Prostate gland (tissue), 2 donors: ENCODE results near the gene SGCA. TPM values are rescaled to one million over a fixed set of nuclear protein-coding genes. Genes with fewer than 3 reads are reported as not detected.

ENCODE experiments used
- DNase-seq: peaks from one replicate; pipeline ENCODE4 v3.0.0-alpha.2; 2019; ENCODE audit warnings: low spot score
- H3K27ac ChIP-seq, 2 donors: fragments of 200-600 bp; sonication (generic); 2 replicates each; pipeline ENCODE4 v1.5.1; 2017 to 2019
- H3K27me3 ChIP-seq: fragments of 200-600 bp; sonication (generic); replicated peaks from 2 replicates; pipeline ENCODE4 v1.5.1; 2019; ENCODE audit not compliant: insufficient read depth
- H3K36me3 ChIP-seq, 2 donors: fragments of 200-600 bp; sonication (generic); 1 replicate in 1 of 2; 2 replicates in 1 of 2; pipeline versions ENCODE4 v1.5.1 to v1.8.1; 2017 to 2019
- H3K4me1 ChIP-seq: fragments of 200-600 bp; sonication (generic); replicated peaks from 2 replicates; pipeline ENCODE4 v1.5.1; 2019
- H3K4me3 ChIP-seq, 2 donors: fragments of 200-600 bp; sonication (generic); 2 replicates each; pipeline ENCODE4 v1.5.1; 2017 to 2019
- H3K9me3 ChIP-seq: fragments of 200-600 bp; sonication (generic); 2 replicates; pipeline ENCODE4 v1.5.1; 2017
- POLR2A ChIP-seq: fragments of 450-650 bp; IDR thresholded peaks from one replicate; pipeline ENCODE4 v1.6.1; 2016; ENCODE audit warnings: antibody characterized with exemption, mild to moderate bottlenecking
- POLR2AphosphoS5 ChIP-seq: sonication (generic); formaldehyde crosslinking; IDR thresholded peaks from one replicate; pipeline ENCODE4 v1.6.1; 2017; ENCODE audit warnings: antibody characterized with exemption
- WGBS: methylation state at CpG from one replicate; pipeline ENCODE4 v1.1.5; 2018; 5-methylcytosine and 5-hydroxymethylcytosine counted together
- intact Hi-C: fragments of 100-400 bp; cut with DNase I; formaldehyde crosslinking; loops from one replicate; pipeline ENCODE4 v1.14.2; 2022
- total RNA-seq, 2 donors: library from RNA; depleted of rRNA; stranded (reverse); fragments of >200 nt; gene quantifications; one replicate each; pipeline ENCODE4 v1.1.0, GENCODE V29; 2016
- TF ChIP-seq, protein P1 (sequence below), 4 experiments: fragments of 200-600 bp in 2 of 4; fragments of 450-650 bp in 2 of 4; sonication (generic) in 2 of 4; IDR thresholded peaks; 1 replicate in 3 of 4; 2 replicates in 1 of 4; pipeline ENCODE4 v1.5.1; 2016 to 2019; ENCODE audit warnings: antibody characterized with exemption in 4 of 4, mild to moderate bottlenecking in 2 of 4, moderate library complexity in 2 of 4

The SGCA gene
- total RNA-seq, 2 donors from 2014 or later = 13.9 to 19.4 TPM

GRCh38 chr17:50134206-50135110 is 31.3 kb upstream of the SGCA start:
- H3K36me3 ChIP-seq = peaks cover 7 to 26% of the 10 kb centered on the region in 2 donors
- DNase-seq = no peak
- no peaks in the 10 kb centered on the region for H3K27me3 ChIP-seq
- TF ChIP-seq, protein P1, sequence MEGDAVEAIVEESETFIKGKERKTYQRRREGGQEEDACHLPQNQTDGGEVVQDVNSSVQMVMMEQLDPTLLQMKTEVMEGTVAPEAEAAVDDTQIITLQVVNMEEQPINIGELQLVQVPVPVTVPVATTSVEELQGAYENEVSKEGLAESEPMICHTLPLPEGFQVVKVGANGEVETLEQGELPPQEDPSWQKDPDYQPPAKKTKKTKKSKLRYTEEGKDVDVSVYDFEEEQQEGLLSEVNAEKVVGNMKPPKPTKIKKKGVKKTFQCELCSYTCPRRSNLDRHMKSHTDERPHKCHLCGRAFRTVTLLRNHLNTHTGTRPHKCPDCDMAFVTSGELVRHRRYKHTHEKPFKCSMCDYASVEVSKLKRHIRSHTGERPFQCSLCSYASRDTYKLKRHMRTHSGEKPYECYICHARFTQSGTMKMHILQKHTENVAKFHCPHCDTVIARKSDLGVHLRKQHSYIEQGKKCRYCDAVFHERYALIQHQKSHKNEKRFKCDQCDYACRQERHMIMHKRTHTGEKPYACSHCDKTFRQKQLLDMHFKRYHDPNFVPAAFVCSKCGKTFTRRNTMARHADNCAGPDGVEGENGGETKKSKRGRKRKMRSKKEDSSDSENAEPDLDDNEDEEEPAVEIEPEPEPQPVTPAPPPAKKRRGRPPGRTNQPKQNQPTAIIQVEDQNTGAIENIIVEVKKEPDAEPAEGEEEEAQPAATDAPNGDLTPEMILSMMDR (IDR thresholded peaks at IDR 0.05) = no peak
- TF ChIP-seq POLR2AphosphoS5 (no peak), POLR2A (no peak)
- H3K27ac ChIP-seq = no peak overlapping the region
- H3K9me3 ChIP-seq = no peaks in the 10 kb centered on the region
- no peak overlapping the region for H3K4me3 ChIP-seq
- 65% methylated on average over 16 of the region's 16 CpGs for WGBS
- no peaks in the 10 kb centered on the region for H3K4me1 ChIP-seq
- intact Hi-C loops = no loop called here

DNA sequence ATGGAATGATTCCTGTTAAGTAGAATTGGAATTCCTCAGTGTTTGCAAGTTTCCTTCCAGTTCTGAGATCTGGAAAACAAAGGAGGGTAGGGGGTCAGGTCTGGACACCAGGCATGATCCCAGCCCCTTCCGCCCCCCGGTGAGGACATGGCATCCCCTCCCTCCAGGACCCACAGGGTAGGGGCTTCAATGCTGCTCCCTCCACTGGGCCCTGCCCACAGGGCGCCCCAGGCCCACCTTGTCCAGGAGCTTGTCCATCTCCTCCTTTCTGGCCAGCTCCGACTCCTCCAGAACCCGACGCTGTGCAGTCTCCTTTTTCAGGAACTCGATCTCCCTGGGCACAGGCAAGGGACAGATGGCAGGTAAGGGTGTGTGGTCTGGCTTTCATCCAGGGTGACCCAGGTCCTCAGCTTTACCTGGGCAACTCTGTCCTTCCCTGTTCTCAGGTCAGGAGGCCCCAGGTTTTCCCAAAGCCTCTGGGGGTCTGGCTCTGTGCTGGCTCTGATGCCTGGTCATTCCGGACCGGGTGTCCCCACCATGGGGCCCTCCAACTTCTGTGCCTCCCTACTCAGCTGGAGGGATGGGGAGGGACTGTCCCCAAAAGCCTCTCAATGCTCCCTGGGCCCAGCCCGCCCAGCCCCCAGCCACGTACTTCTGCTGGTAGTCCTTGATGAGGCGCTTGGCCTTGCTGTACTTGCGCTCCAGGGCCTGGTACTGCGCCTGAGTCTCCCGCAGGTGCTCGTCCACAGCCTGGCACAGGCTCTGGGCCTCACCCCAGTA is 30.3 kb upstream of the SGCA start:
- intact Hi-C loops = no loop called here
- TF ChIP-seq, protein P1 (IDR thresholded peaks at IDR 0.05) = no peak
- no peak for TF ChIP-seq POLR2AphosphoS5
- Histone ChIP-seq H3K27ac (no peak overlapping the region), H3K27me3 (no peaks in the 10 kb centered on the region), H3K4me3 (no peak overlapping the region), H3K4me1 (no peaks in the 10 kb centered on the region), H3K9me3 (no peaks in the 10 kb centered on the region), H3K36me3 (peaks cover 7 to 28% of the 10 kb centered on the region in 2 donors)
- WGBS = 78% methylated on average over 16 of the region's 16 CpGs
- no peak for DNase-seq

DNA sequence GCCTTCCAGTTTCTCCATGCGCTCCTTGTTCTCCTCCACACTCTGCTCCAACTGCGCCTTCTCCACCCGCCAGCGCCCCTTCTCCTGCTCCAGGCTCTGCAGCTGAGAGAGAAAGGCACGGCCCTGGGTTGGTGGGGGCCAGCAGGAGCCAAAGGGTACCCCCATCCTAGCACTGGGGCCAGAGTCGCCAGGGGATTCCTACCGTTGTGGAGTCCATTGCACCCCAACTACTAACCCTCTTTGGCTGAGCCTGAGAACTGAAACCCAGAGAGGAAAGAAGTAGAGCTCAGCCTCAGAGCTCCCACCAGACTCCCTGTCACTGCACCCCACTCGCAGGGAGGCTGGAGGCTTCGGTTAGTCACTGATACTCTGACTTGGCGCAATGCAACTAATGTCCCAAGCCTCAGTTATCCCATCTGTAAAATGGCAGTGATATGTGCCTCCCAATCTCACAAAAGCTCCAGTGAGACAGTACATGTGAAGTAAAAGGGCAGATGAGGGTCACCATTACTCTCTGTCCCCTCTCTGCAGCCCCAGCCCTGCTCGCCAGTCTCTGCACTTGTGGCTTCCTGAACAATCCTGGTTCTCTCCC is 29.6 kb upstream of the SGCA start:
- WGBS = 91% methylated on average over 11 of the region's 11 CpGs
- H3K4me1 ChIP-seq = no peaks in the 10 kb centered on the region
- TF ChIP-seq, protein P1 (IDR thresholded peaks at IDR 0.05) = no peak
- TF ChIP-seq POLR2A (no peak), POLR2AphosphoS5 (no peak)
- H3K4me3 ChIP-seq = no peak overlapping the region
- no peaks in the 10 kb centered on the region for H3K27me3 ChIP-seq
- DNase-seq = no peak
- peaks cover 7 to 28% of the 10 kb centered on the region in 2 donors for H3K36me3 ChIP-seq
- no peak overlapping the region for H3K27ac ChIP-seq
- intact Hi-C loops = no loop called here
- no peaks in the 10 kb centered on the region for H3K9me3 ChIP-seq

DNA sequence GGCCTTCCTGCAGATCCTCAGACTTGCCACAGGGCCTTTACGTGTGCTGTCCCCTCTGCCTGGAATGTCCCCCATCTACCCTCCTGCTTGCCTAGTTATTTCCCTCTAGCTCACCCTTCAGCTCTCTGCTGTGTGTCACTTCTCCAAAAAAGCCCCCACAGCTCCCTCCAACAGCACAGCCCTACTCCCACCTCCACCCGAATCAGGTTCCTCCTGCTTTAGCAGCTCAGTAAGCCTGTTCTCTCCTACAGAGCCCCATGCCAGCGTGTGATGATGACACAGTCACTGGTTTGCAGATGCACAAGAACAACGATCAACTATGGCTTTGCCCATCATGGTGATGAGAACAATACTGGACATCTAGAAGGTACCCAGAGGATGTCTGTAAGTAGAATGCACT is 28.8 kb upstream of the SGCA start:
- Histone ChIP-seq H3K27ac (no peak overlapping the region), H3K9me3 (no peaks in the 10 kb centered on the region), H3K4me1 (no peaks in the 10 kb centered on the region), H3K4me3 (no peak overlapping the region), H3K36me3 (peaks cover 7 to 28% of the 10 kb centered on the region in 2 donors), H3K27me3 (no peaks in the 10 kb centered on the region)
- no peak for DNase-seq
- 91% methylated on average over 4 of the region's 4 CpGs for WGBS
- intact Hi-C loops = no loop called here
- no peak for TF ChIP-seq POLR2A
- TF ChIP-seq, protein P1 (IDR thresholded peaks at IDR 0.05) = no peak
- TF ChIP-seq POLR2AphosphoS5 = no peak
